B cell (primary cell): ENCODE data around the gene BAMBI. TPM values are rescaled to one million over a fixed set of nuclear protein-coding genes. Genes with fewer than 3 reads are reported as not detected.

Source experiments
- ATAC-seq: fragments of 200-7000 bp; cut with Tn5 transposase; one replicate; pipeline ENCODE4 v1.10.0; 2021; ENCODE audit warnings: low read depth, mild to moderate bottlenecking, moderate number of reproducible peaks, moderate library complexity
- CTCF ChIA-PET: fragments of 350-600 bp; sonication (Branson Sonifier 250); formaldehyde crosslinking; loops from one replicate; lab custom pipeline; 2021; ENCODE audit warnings: antibody characterized with exemption, inconsistent platforms; lab: Charles Lee
- POLR2A ChIA-PET: fragments of 350-600 bp; sonication (Branson Sonifier 250); formaldehyde crosslinking; loops from one replicate; lab custom pipeline; 2021; ENCODE audit warnings: antibody characterized with exemption; lab: Charles Lee
- DNase-seq: peaks from one replicate; pipeline ENCODE4 v3.0.0; 2013
- H2AFZ ChIP-seq: 2 replicates; pipeline ENCODE4 v1.6.1; 2012; ENCODE audit warnings: mild to moderate bottlenecking, low read depth, low read length; ENCODE audit not compliant: insufficient read depth, poor library complexity, severe bottlenecking
- H3K27ac ChIP-seq, 2 donors: 1 replicate in 1 of 2; 2 replicates in 1 of 2; pipeline ENCODE4 v1.5.1; 2012 to 2013; ENCODE audit warnings: low read length in 2 of 2, mild to moderate bottlenecking in 2 of 2, moderate library complexity in 1 of 2
- H3K27me3 ChIP-seq, 4 experiments: fragments of 200-600 bp in 1 of 4; sonication (generic) in 1 of 4; replicated peaks in 1 of 4; 1 replicate in 2 of 4; 2 replicates in 2 of 4; pipeline versions ENCODE4 v1.6.1 to v1.7.0; 2013 to 2016; ENCODE audit warnings: low read length in 3 of 4, mild to moderate bottlenecking in 2 of 4, mixed read lengths in 1 of 4, moderate library complexity in 1 of 4; ENCODE audit not compliant: insufficient read depth in 4 of 4, control insufficient read depth in 3 of 4; ENCODE audit errors: control extremely low read depth in 1 of 4
- H3K36me3 ChIP-seq, 2 experiments: replicated peaks in 1 of 2; 1 replicate in 1 of 2; 2 replicates in 1 of 2; pipeline versions ENCODE4 v1.6.1 to v1.7.1; 2013; ENCODE audit warnings: low read length in 1 of 2; ENCODE audit not compliant: insufficient read depth in 2 of 2, control insufficient read depth in 1 of 2; ENCODE audit errors: control extremely low read depth in 1 of 2, extremely low read depth in 1 of 2
- H3K4me1 ChIP-seq, 2 donors: fragments of 200-600 bp in 1 of 2; sonication (generic) in 1 of 2; 1 replicate in 1 of 2; 2 replicates in 1 of 2; pipeline versions ENCODE4 v1.5.1 to v1.6.1; 2013 to 2017; ENCODE audit warnings: low read length in 2 of 2; ENCODE audit not compliant: control insufficient read depth in 2 of 2, insufficient read depth in 2 of 2
- H3K4me2 ChIP-seq: replicated peaks from 2 replicates; pipeline ENCODE3; 2012; ENCODE audit warnings: mild to moderate bottlenecking, low read depth, low read length; ENCODE audit not compliant: poor library complexity, severe bottlenecking
- H3K4me3 ChIP-seq, 5 experiments: fragments of 200-600 bp in 1 of 5; sonication (generic) in 1 of 5; 1 replicate in 3 of 5; 2 replicates in 2 of 5; pipeline versions ENCODE4 v1.5.1 to v1.7.0; 2011 to 2016; ENCODE audit warnings: low read length in 4 of 5, mild to moderate bottlenecking in 4 of 5, low read depth in 2 of 5, control low read depth in 1 of 5, moderate library complexity in 1 of 5; ENCODE audit not compliant: insufficient read depth in 1 of 5; ENCODE audit errors: control extremely low read depth in 1 of 5, extremely low read depth in 1 of 5
- H3K79me2 ChIP-seq: fragments of 200-600 bp; sonication (generic); one replicate; pipeline ENCODE4 v1.6.0; 2016; ENCODE audit warnings: low read length; ENCODE audit not compliant: control insufficient read depth, insufficient read depth
- H3K9ac ChIP-seq: fragments of 200-600 bp; sonication (generic); 2 replicates; pipeline ENCODE4 v1.6.1; 2017; ENCODE audit warnings: mild to moderate bottlenecking, low read length, moderate library complexity
- H3K9me3 ChIP-seq, 3 donors: one replicate each; pipeline versions ENCODE4 v1.6.1 to v1.7.1; 2013; ENCODE audit warnings: low read length in 2 of 3; ENCODE audit not compliant: control insufficient read depth in 2 of 3, insufficient read depth in 1 of 3; ENCODE audit errors: control extremely low read depth in 1 of 3
- H4K20me1 ChIP-seq: 2 replicates; pipeline ENCODE4 v1.6.0; 2012; ENCODE audit warnings: mild to moderate bottlenecking, low read length; ENCODE audit not compliant: insufficient read depth, control insufficient read depth, poor library complexity, severe bottlenecking
- H3K27ac Mint-ChIP-seq: one replicate; pipeline ENCODE4 v1.8.0; 2021; ENCODE audit warnings: mixed read lengths
- H3K27me3 Mint-ChIP-seq: one replicate; pipeline ENCODE4 v1.8.0; 2021; ENCODE audit warnings: mixed read lengths
- H3K4me1 Mint-ChIP-seq: one replicate; pipeline ENCODE4 v1.8.0; 2021; ENCODE audit warnings: mixed read lengths
- H3K4me3 Mint-ChIP-seq: one replicate; pipeline ENCODE4 v1.8.0; 2021; ENCODE audit warnings: mixed read lengths
- H3K9me3 Mint-ChIP-seq: one replicate; pipeline ENCODE4 v1.8.0; 2022; ENCODE audit warnings: mixed read lengths; ENCODE audit not compliant: insufficient read depth
- CTCF ChIP-seq: fragments of 200-600 bp; IDR thresholded peaks from one replicate; pipeline ENCODE4 v1.8.0; 2022; ENCODE audit warnings: antibody characterized with exemption, mild to moderate bottlenecking
- EZH2 ChIP-seq: IDR thresholded peaks from 2 replicates; pipeline ENCODE4 v1.6.1; 2012; ENCODE audit warnings: borderline replicate concordance, low read depth, mild to moderate bottlenecking, moderate library complexity, low read length; ENCODE audit not compliant: insufficient read depth, poor library complexity, severe bottlenecking
- WGBS: methylation state at CpG from one replicate; pipeline ENCODE4 v1.1.5; 2013; ENCODE audit warnings: missing lambda C conversion rate; ENCODE audit not compliant: insufficient coverage; 5-methylcytosine and 5-hydroxymethylcytosine counted together
- intact Hi-C: fragments of 100-400 bp; cut with micrococcal nuclease; formaldehyde crosslinking; loops from one replicate; pipeline ENCODE4 v1.10.0; 2022
- polyA plus RNA-seq: library from polyadenylated mRNA; depleted of rRNA; stranded (reverse); fragments of >200 nt; gene quantifications from 2 replicates; pipeline ENCODE4 v1.2.3, GENCODE V29; 2012
- total RNA-seq, 2 donors: library from RNA; stranded (reverse); fragments of 120-200 nt in 1 of 2; gene quantifications; 1 replicate in 1 of 2; 2 replicates in 1 of 2; pipeline versions ENCODE4 v1.2.3 to v1.2.4, GENCODE V29; 2013 to 2022

Gene BAMBI
- total and polyA plus RNA-seq, 2 donors (not counting 1 experiment from before 2014, with no cell fraction given), result 0.84 to 1.9 TPM

- no peaks in the 10 kb centered on the region for H3K4me1 Mint-ChIP-seq
- no peak overlapping the region for H3K27ac Mint-ChIP-seq
- no peak overlapping the region for H3K27ac ChIP-seq
- H3K9me3 Mint-ChIP-seq, result no peaks in the 10 kb centered on the region
- intact Hi-C loops, result no loop called here
- H3K79me2 ChIP-seq, result no peaks in the 10 kb centered on the region
- H3K4me1 ChIP-seq, result no peaks in the 10 kb centered on the region
- H3K4me2 ChIP-seq, result no peak overlapping the region
- WGBS, result no CpG with 5 or more reads among the region's 2 CpGs
- no peaks in the 10 kb centered on the region for H3K36me3 ChIP-seq
- CTCF ChIA-PET, result no interaction called here
- peaks cover 11% of the 10 kb centered on the region for H3K27me3 Mint-ChIP-seq
- POLR2A ChIA-PET, result no interaction called here
- H3K4me3 ChIP-seq, result no peak overlapping the region
- H3K9me3 ChIP-seq, result peaks cover 0 to 15% (median 0%) of the 10 kb centered on the region in 3 donors
- H4K20me1 ChIP-seq, result no peaks in the 10 kb centered on the region
- H3K27me3 ChIP-seq, result peaks cover 0 to 7% (median 1%) of the 10 kb centered on the region in 4 experiments
- DNase-seq (no peak), ATAC-seq (no peak)
- no peak overlapping the region for H2AFZ ChIP-seq
- no peak overlapping the region for H3K9ac ChIP-seq
- TF ChIP-seq EZH2 (no peak), CTCF (no peak)
- H3K4me3 Mint-ChIP-seq, result no peak overlapping the region
Measured at GRCh38 chr10:28715757-28716156, 38.4 kb downstream of the BAMBI start.

GRCh38 chr10:28716748-28717147, 39.4 kb downstream of the BAMBI start:
- H3K27ac Mint-ChIP-seq, result no peak overlapping the region
- WGBS, result 100% methylated on average over 1 of the region's 1 CpG
- POLR2A ChIA-PET, result no interaction called here

More at GRCh38 chr10:28716748-28717147, 39.4 kb downstream of the BAMBI start:
- Mint-ChIP-seq H3K4me1 (no peaks in the 10 kb centered on the region), H3K9me3 (no peaks in the 10 kb centered on the region), H3K4me3 (no peak overlapping the region), H3K27me3 (peaks cover 16% of the 10 kb centered on the region)
- intact Hi-C loops, result no loop called here
- DNase-seq, result no peak
- ATAC-seq, result no peak
- H3K36me3 ChIP-seq, result no peaks in the 10 kb centered on the region
- peaks cover 0 to 15% (median 0%) of the 10 kb centered on the region in 3 donors for H3K9me3 ChIP-seq
- no peak overlapping the region for H2AFZ ChIP-seq
- H3K79me2 ChIP-seq, result no peaks in the 10 kb centered on the region
- H3K4me3 ChIP-seq, result no peak overlapping the region
- no peaks in the 10 kb centered on the region for H3K4me1 ChIP-seq
- H4K20me1 ChIP-seq, result no peaks in the 10 kb centered on the region
- CTCF ChIA-PET, result no interaction called here
- H3K9ac ChIP-seq, result no peak overlapping the region
- H3K4me2 ChIP-seq, result no peak overlapping the region
- no peak overlapping the region for H3K27ac ChIP-seq
- H3K27me3 ChIP-seq, result peaks cover 0 to 16% (median 7%) of the 10 kb centered on the region in 4 experiments
- no peak for TF ChIP-seq CTCF
